H9 (cell line): ENCODE results near the gene PLXNC1. TPM values are rescaled to one million over a fixed set of nuclear protein-coding genes. Genes with fewer than 3 reads are reported as not detected.

Experiments
- DNase-seq: peaks from one replicate; pipeline ENCODE4 v3.0.0-alpha.2; 2017
- H2AFZ ChIP-seq: one replicate; pipeline ENCODE4 v1.6.1; 2013; ENCODE audit warnings: mild to moderate bottlenecking, low read length, control low read depth, moderate library complexity
- H2AK5ac ChIP-seq: 2 replicates; pipeline ENCODE4 v1.6.1; 2013; ENCODE audit warnings: low read length, control low read depth, mixed read lengths; ENCODE audit not compliant: insufficient read length
- H2BK120ac ChIP-seq: one replicate; pipeline ENCODE4 v1.6.1; 2013; ENCODE audit warnings: low read depth, mild to moderate bottlenecking, low read length, control low read depth, inconsistent platforms; ENCODE audit not compliant: poor library complexity, severe bottlenecking
- H2BK12ac ChIP-seq: 2 replicates; pipeline ENCODE4 v1.6.1; 2013; ENCODE audit warnings: low read length, control low read depth, mixed read lengths, low read depth; ENCODE audit not compliant: insufficient read length
- H2BK15ac ChIP-seq: 2 replicates; pipeline ENCODE4 v1.6.1; 2013; ENCODE audit warnings: low read depth, low read length, control low read depth
- H2BK20ac ChIP-seq: one replicate; pipeline ENCODE4 v1.6.1; 2013; ENCODE audit warnings: low read depth, mild to moderate bottlenecking, low read length, control low read depth, inconsistent platforms; ENCODE audit not compliant: poor library complexity, severe bottlenecking
- H2BK5ac ChIP-seq: 2 replicates; pipeline ENCODE4 v1.6.1; 2013; ENCODE audit warnings: low read length, control low read depth, mixed read lengths; ENCODE audit not compliant: insufficient read length
- H3K14ac ChIP-seq: 2 replicates; pipeline ENCODE4 v1.6.1; 2013; ENCODE audit warnings: low read length, control low read depth; ENCODE audit not compliant: insufficient read depth
- H3K18ac ChIP-seq: 2 replicates; pipeline ENCODE4 v1.6.1; 2013; ENCODE audit warnings: low read depth, mild to moderate bottlenecking, mixed read lengths, low read length, control low read depth; ENCODE audit not compliant: insufficient read length
- H3K23ac ChIP-seq: 2 replicates; pipeline ENCODE4 v1.6.1; 2013; ENCODE audit warnings: low read length, control low read depth, mixed read lengths, low read depth; ENCODE audit not compliant: insufficient read length
- H3K23me2 ChIP-seq: 2 replicates; pipeline ENCODE4 v1.6.1; 2013; ENCODE audit warnings: low read depth, mild to moderate bottlenecking, mixed read lengths, low read length, control low read depth; ENCODE audit not compliant: insufficient read length, poor library complexity, severe bottlenecking
- H3K27ac ChIP-seq: 2 replicates; pipeline ENCODE4 v1.5.1; 2013; ENCODE audit warnings: low read length, control low read depth, mixed read lengths, low read depth; ENCODE audit not compliant: insufficient read length
- H3K27me3 ChIP-seq: 2 replicates; pipeline ENCODE4 v1.6.1; 2013; ENCODE audit warnings: low read length, control low read depth, inconsistent platforms; ENCODE audit not compliant: insufficient read depth
- H3K4ac ChIP-seq: 2 replicates; pipeline ENCODE4 v1.6.1; 2013; ENCODE audit warnings: low read depth, mild to moderate bottlenecking, control low read depth, inconsistent platforms, low read length, moderate library complexity
- H3K4me1 ChIP-seq: 2 replicates; pipeline ENCODE4 v1.6.1; 2013; ENCODE audit warnings: low read length, control low read depth, inconsistent platforms; ENCODE audit not compliant: insufficient read depth
- H3K4me2 ChIP-seq: 2 replicates; pipeline ENCODE4 v1.6.1; 2013; ENCODE audit warnings: low read length, control low read depth, mixed read lengths; ENCODE audit not compliant: insufficient read length, insufficient read depth
- H3K56ac ChIP-seq: 2 replicates; pipeline ENCODE4 v1.6.1; 2013; ENCODE audit warnings: low read depth, mild to moderate bottlenecking, mixed read lengths, low read length, control low read depth; ENCODE audit not compliant: insufficient read length
- H3K79me1 ChIP-seq: 2 replicates; pipeline ENCODE4 v1.6.1; 2013; ENCODE audit warnings: low read depth, mild to moderate bottlenecking, moderate library complexity, low read length, control low read depth, inconsistent platforms; ENCODE audit not compliant: insufficient read depth, poor library complexity, severe bottlenecking
- H3K79me2 ChIP-seq: 2 replicates; pipeline ENCODE4 v1.6.1; 2013; ENCODE audit warnings: low read length, control low read depth, inconsistent platforms; ENCODE audit not compliant: insufficient read depth
- H3K9ac ChIP-seq: 2 replicates; pipeline ENCODE4 v1.6.1; 2013; ENCODE audit warnings: low read length, control low read depth, mixed read lengths; ENCODE audit not compliant: insufficient read length; ENCODE audit errors: extremely low read depth
- H3K9me3 ChIP-seq: one replicate; pipeline ENCODE4 v1.6.1; 2013; ENCODE audit warnings: low read depth, low read length, inconsistent platforms; ENCODE audit not compliant: control insufficient read depth
- H3T11ph ChIP-seq: one replicate; pipeline ENCODE4 v1.6.1; 2013; ENCODE audit warnings: mild to moderate bottlenecking, low read length, control low read depth, inconsistent platforms
- H4K20me1 ChIP-seq: one replicate; pipeline ENCODE4 v1.6.1; 2013; ENCODE audit not compliant: control insufficient read depth, insufficient read length, insufficient read depth
- H4K5ac ChIP-seq: 2 replicates; pipeline ENCODE4 v1.6.1; 2013; ENCODE audit warnings: low read depth, mild to moderate bottlenecking, mixed read lengths, low read length, control low read depth; ENCODE audit not compliant: insufficient read length
- H4K8ac ChIP-seq: replicated peaks from 2 replicates; pipeline ENCODE4 v1.6.1; 2013; ENCODE audit warnings: low read length, control low read depth, mixed read lengths, low read depth; ENCODE audit not compliant: insufficient read length
- H4K91ac ChIP-seq: 2 replicates; pipeline ENCODE4 v1.6.1; 2013; ENCODE audit warnings: low read depth, mild to moderate bottlenecking, moderate library complexity, mixed read lengths, low read length, control low read depth; ENCODE audit not compliant: insufficient read length
- H3K27ac Mint-ChIP-seq, 3 experiments: 2 replicates in 2 of 3; 3 replicates in 1 of 3; pipeline ENCODE4 v1.8.0; 2020 to 2021; ENCODE audit warnings: mixed read lengths in 3 of 3, mild to moderate bottlenecking in 1 of 3, moderate library complexity in 1 of 3
- H3K27me3 Mint-ChIP-seq: 2 replicates; pipeline ENCODE4 v1.8.0; 2021; ENCODE audit warnings: low read depth, mild to moderate bottlenecking, moderate library complexity, mixed read lengths
- H3K36me3 Mint-ChIP-seq, 3 experiments: 2 replicates in 2 of 3; 3 replicates in 1 of 3; pipeline ENCODE4 v1.8.0; 2020 to 2021; ENCODE audit warnings: low read depth in 3 of 3, mixed read lengths in 3 of 3; ENCODE audit not compliant: insufficient read depth in 1 of 3
- H3K4me1 Mint-ChIP-seq, 2 experiments: 2 replicates each; pipeline ENCODE4 v1.8.0; 2020; ENCODE audit warnings: mixed read lengths in 2 of 2
- H3K4me3 Mint-ChIP-seq, 2 experiments: 2 replicates in 1 of 2; 3 replicates in 1 of 2; pipeline ENCODE4 v1.8.0; 2020 to 2021; ENCODE audit warnings: mild to moderate bottlenecking in 2 of 2, mixed read lengths in 2 of 2, moderate library complexity in 1 of 2
- H3K9me3 Mint-ChIP-seq, 2 experiments: 2 replicates in 1 of 2; 3 replicates in 1 of 2; pipeline ENCODE4 v1.8.0; 2020; ENCODE audit warnings: mild to moderate bottlenecking in 2 of 2, mixed read lengths in 2 of 2, moderate library complexity in 1 of 2
- WGBS: extraction: QIAGEN DNeasy Blood & Tissue Kit; methylation state at CpG from one replicate; pipeline ENCODE4 v1.1.7; 2013; ENCODE audit warnings: missing lambda C conversion rate, low lambda C conversion rate, mixed read lengths; ENCODE audit not compliant: insufficient read length; ENCODE audit errors: extremely low coverage; 5-methylcytosine and 5-hydroxymethylcytosine counted together
- total RNA-seq: library from RNA; stranded (reverse); gene quantifications from 2 replicates; pipeline ENCODE4 v1.2.1, GENCODE V29; 2021
- TF ChIP-seq, protein P1 (sequence below): fragments of 200-600 bp; sonication (generic); conservative IDR thresholded peaks from 3 replicates; pipeline ENCODE4 v1.8.0; 2021; ENCODE audit warnings: antibody characterized with exemption, mild to moderate bottlenecking

The PLXNC1 gene
- total RNA-seq, 1 experiment from 2014 or later, result 1.2 TPM

- Histone ChIP-seq H4K91ac (no peak overlapping the region), H2BK20ac (no peak overlapping the region), H2BK12ac (no peak overlapping the region), H3K14ac (no peak overlapping the region), H4K5ac (no peak overlapping the region), H3K4me2 (no peak overlapping the region), H3K23ac (no peak overlapping the region), H3K79me1 (no peaks in the 10 kb centered on the region), H4K20me1 (no peaks in the 10 kb centered on the region), H2BK120ac (no peak overlapping the region), H2AK5ac (no peak overlapping the region), H3K4me1 (peaks cover 9% of the 10 kb centered on the region; the same call in 1 of the 2 replicates), H3K9me3 (no peaks in the 10 kb centered on the region), H3K4ac (no peak overlapping the region), H3K27me3 (no peaks in the 10 kb centered on the region), H3K18ac (no peak overlapping the region), H3T11ph (no peak overlapping the region), H4K8ac (no peak overlapping the region), H3K9ac (no peak overlapping the region), H3K79me2 (no peaks in the 10 kb centered on the region), H3K23me2 (no peaks in the 10 kb centered on the region), H2BK15ac (no peak overlapping the region), H3K27ac (no peak overlapping the region), H3K56ac (no peak overlapping the region), H2BK5ac (no peak overlapping the region), H2AFZ (no peak overlapping the region)
- H3K27ac Mint-ChIP-seq, result no peak overlapping the region
- H3K36me3 Mint-ChIP-seq, result peaks cover 0 to 5% (median 2%) of the 10 kb centered on the region in 3 experiments; a peak in 3 of 7 replicates
- DNase-seq, result no peak
- H3K4me1 Mint-ChIP-seq, result peaks cover 49 to 58% of the 10 kb centered on the region in 2 experiments
- H3K27me3 Mint-ChIP-seq, result peaks cover 10% of the 10 kb centered on the region
- no CpG with 5 or more reads among the region's 3 CpGs for WGBS
- H3K9me3 Mint-ChIP-seq, result no peaks in the 10 kb centered on the region; a peak in 1 of 5 replicates
- H3K4me3 Mint-ChIP-seq, result no peak overlapping the region
- TF ChIP-seq, protein P1, sequence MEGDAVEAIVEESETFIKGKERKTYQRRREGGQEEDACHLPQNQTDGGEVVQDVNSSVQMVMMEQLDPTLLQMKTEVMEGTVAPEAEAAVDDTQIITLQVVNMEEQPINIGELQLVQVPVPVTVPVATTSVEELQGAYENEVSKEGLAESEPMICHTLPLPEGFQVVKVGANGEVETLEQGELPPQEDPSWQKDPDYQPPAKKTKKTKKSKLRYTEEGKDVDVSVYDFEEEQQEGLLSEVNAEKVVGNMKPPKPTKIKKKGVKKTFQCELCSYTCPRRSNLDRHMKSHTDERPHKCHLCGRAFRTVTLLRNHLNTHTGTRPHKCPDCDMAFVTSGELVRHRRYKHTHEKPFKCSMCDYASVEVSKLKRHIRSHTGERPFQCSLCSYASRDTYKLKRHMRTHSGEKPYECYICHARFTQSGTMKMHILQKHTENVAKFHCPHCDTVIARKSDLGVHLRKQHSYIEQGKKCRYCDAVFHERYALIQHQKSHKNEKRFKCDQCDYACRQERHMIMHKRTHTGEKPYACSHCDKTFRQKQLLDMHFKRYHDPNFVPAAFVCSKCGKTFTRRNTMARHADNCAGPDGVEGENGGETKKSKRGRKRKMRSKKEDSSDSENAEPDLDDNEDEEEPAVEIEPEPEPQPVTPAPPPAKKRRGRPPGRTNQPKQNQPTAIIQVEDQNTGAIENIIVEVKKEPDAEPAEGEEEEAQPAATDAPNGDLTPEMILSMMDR, result no peak
Measured at GRCh38 chr12:94267537-94267872, 119.1 kb downstream of the PLXNC1 start.
